Astrocyte (in vitro differentiated cells and primary cell): Measurements from ENCODE around the gene AHDC1.

Experiments
- CTCF ChIP-seq: IDR thresholded peaks from 2 replicates; pipeline ENCODE4 v1.5.1; 2011; ENCODE audit warnings: low read depth, mild to moderate bottlenecking, inconsistent platforms, low read length, moderate library complexity; ENCODE audit not compliant: insufficient read depth
- EZH2 ChIP-seq: IDR thresholded peaks from 2 replicates; pipeline ENCODE4 v1.6.1; 2012; ENCODE audit warnings: mild to moderate bottlenecking, low read length, inconsistent platforms; ENCODE audit not compliant: insufficient read depth

GRCh38 chr1:27545271-27545670 lies 58.7 kb downstream of the AHDC1 start:
- no peak for TF ChIP-seq CTCF
- TF ChIP-seq EZH2, result no peak
